OCI-LY3 (cell line): Measurements from ENCODE around the gene MPC1.
A peak's percentile ranks its signal among the peaks of the same experiment; 100 is the strongest.

Source experiments
- H2AFZ ChIP-seq: fragments of 200-600, 300-600 bp; shearing (Covaris generic); 2 replicates; pipeline ENCODE4 v1.6.0; 2014; ENCODE audit warnings: antibody characterized with exemption, low read depth, low read length
- H3K27ac ChIP-seq: fragments of 200-600, 300-600 bp; sonication (generic); 2 replicates; pipeline ENCODE4 v1.5.1; 2014; ENCODE audit warnings: mild to moderate bottlenecking, low read length, moderate library complexity, mixed read lengths
- H3K27me3 ChIP-seq: fragments of 200-600, 300-600 bp; sonication (generic); 2 replicates; pipeline ENCODE4 v1.6.1; 2014; ENCODE audit warnings: low read depth, low read length, mixed read lengths
- H3K36me3 ChIP-seq: fragments of 200-600, 300-600 bp; sonication (generic); replicated peaks from 2 replicates; pipeline ENCODE3; 2014; ENCODE audit warnings: low read depth, low read length, mixed read lengths
- H3K4me1 ChIP-seq: fragments of 300-600, 200-600 bp; sonication (generic); 2 replicates; pipeline ENCODE4 v1.6.1; 2014; ENCODE audit warnings: low read length, mixed read lengths
- H3K4me2 ChIP-seq: fragments of 200-600, 300-600 bp; sonication (generic); 2 replicates; pipeline ENCODE4 v1.6.1; 2014; ENCODE audit warnings: low read length, mixed read lengths
- H3K4me3 ChIP-seq: fragments of 300-600, 200-600 bp; sonication (generic); 2 replicates; pipeline ENCODE4 v1.5.1; 2014; ENCODE audit warnings: antibody characterized with exemption, mild to moderate bottlenecking, low read length, moderate library complexity
- H3K79me2 ChIP-seq: fragments of 300-600, 200-600 bp; shearing (Covaris generic); 2 replicates; pipeline ENCODE4 v1.6.1; 2014; ENCODE audit warnings: mild to moderate bottlenecking, low read length, mixed read lengths
- H3K9ac ChIP-seq: fragments of 300-600, 200-600 bp; shearing (Covaris generic); 2 replicates; pipeline ENCODE4 v1.6.0; 2014; ENCODE audit warnings: mild to moderate bottlenecking, low read length, moderate library complexity
- H3K9me3 ChIP-seq: fragments of 200-600, 300-600 bp; shearing (Covaris generic); 2 replicates; pipeline ENCODE4 v1.6.1; 2014; ENCODE audit warnings: low read length, mixed read lengths; ENCODE audit not compliant: insufficient read depth
- H4K20me1 ChIP-seq: fragments of 200-600, 300-600 bp; sonication (generic); 2 replicates; pipeline ENCODE4 v1.6.1; 2016; ENCODE audit warnings: low read length, mixed read lengths; ENCODE audit not compliant: insufficient read depth
- EZH2phosphoT487 ChIP-seq: fragments of 200-600 bp; shearing (Covaris generic); IDR thresholded peaks from 2 replicates; pipeline ENCODE4 v1.6.1; 2018; ENCODE audit warnings: antibody characterized with exemption, mixed run types, low read depth
- TF ChIP-seq, protein P1 (sequence below): fragments of 200-600, 300-600 bp; sonication (generic); IDR thresholded peaks from 2 replicates; pipeline ENCODE4 v1.5.1; 2014; ENCODE audit warnings: antibody characterized with exemption, low read length, low read depth

Gene MPC1

DNA sequence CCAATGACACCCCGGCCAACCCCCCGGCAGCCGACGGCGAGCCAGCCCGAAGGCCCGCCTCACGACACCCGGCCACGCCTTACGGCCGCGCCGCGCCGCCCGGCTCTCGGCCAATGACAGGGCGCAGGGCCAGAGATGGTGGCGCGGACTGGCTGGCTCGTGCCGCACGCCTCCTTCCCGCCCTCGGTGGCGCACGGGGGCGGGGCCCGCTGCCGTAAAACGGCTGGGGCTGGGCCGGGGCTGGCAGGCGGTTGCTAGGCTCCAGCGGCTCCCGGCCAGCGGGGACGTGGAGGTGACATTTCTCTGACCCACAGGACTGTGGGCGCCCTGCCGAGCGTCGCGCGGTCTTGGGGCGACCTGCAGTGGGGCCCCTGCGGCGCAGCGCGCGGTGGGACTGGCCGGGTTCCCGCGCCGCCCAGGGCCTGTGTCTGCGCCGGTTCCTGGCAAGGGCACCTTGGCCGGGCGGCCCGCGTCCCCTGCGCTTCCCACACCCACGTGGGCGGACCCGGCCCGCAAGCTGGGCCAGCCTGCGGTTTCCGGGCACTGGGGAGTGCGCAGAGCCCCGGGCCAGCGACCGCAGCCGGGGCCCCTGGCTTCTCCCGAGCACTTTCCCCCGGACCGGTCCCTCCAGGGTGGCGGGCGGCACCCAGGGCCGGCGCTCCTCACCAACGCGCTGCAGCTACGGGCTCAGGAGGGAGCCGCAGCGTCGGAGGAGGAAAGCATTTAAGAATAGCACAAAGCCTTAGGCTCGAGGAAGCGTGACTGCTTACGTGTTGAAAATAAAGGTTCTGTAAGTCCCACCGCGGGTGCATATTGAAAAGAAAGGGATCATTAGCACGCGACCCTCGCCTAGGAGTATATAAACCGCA, at the start of gene MPC1:
Gene MPC1 (minus strand): TSS at position 8 of the 869 bp plus-strand sequence. CDS start 64 bp downstream, outside the sequence.
- peak within 1 kb of the TSS; percentile 66; the same call in 1 of the 2 replicates for H2AFZ ChIP-seq
- peak within 1 kb of the TSS; percentile 97 for H3K4me3 ChIP-seq
- H3K79me2 ChIP-seq = peaks cover 4% of the 10 kb centered on the region; the same call in 1 of the 2 replicates
- H3K4me1 ChIP-seq = peaks cover 3% of the 10 kb centered on the region; the same call in 1 of the 2 replicates
- TF ChIP-seq, protein P1, sequence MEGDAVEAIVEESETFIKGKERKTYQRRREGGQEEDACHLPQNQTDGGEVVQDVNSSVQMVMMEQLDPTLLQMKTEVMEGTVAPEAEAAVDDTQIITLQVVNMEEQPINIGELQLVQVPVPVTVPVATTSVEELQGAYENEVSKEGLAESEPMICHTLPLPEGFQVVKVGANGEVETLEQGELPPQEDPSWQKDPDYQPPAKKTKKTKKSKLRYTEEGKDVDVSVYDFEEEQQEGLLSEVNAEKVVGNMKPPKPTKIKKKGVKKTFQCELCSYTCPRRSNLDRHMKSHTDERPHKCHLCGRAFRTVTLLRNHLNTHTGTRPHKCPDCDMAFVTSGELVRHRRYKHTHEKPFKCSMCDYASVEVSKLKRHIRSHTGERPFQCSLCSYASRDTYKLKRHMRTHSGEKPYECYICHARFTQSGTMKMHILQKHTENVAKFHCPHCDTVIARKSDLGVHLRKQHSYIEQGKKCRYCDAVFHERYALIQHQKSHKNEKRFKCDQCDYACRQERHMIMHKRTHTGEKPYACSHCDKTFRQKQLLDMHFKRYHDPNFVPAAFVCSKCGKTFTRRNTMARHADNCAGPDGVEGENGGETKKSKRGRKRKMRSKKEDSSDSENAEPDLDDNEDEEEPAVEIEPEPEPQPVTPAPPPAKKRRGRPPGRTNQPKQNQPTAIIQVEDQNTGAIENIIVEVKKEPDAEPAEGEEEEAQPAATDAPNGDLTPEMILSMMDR = no peak
- no peak for TF ChIP-seq EZH2phosphoT487
- no peaks in the 10 kb centered on the region for H3K36me3 ChIP-seq
- peak within 1 kb of the TSS; percentile 55 for H3K27ac ChIP-seq
- H3K9ac ChIP-seq = peak within 1 kb of the TSS; percentile 75
- H4K20me1 ChIP-seq = no peaks in the 10 kb centered on the region
- peak within 1 kb of the TSS; percentile 89 for H3K4me2 ChIP-seq
- no peaks in the 10 kb centered on the region for H3K27me3 ChIP-seq
- H3K9me3 ChIP-seq = no peaks in the 10 kb centered on the region

- no peaks in the 10 kb centered on the region for H3K4me1 ChIP-seq
- no peak overlapping the region for H2AFZ ChIP-seq
- TF ChIP-seq, protein P1 = no peak
- H3K9ac ChIP-seq = no peak overlapping the region
- H3K79me2 ChIP-seq = no peaks in the 10 kb centered on the region
- no peak overlapping the region for H3K4me3 ChIP-seq
- no peak overlapping the region for H3K27ac ChIP-seq
- no peak overlapping the region for H3K4me2 ChIP-seq
- H3K9me3 ChIP-seq = no peaks in the 10 kb centered on the region
- H3K27me3 ChIP-seq = no peaks in the 10 kb centered on the region
- H3K36me3 ChIP-seq = no peaks in the 10 kb centered on the region
- no peaks in the 10 kb centered on the region for H4K20me1 ChIP-seq
Observed at GRCh38 chr6:166430269-166430668, 47.5 kb upstream of the MPC1 start.

GRCh38 chr6:166424431-166424830, 41.7 kb upstream of the MPC1 start:
- Histone ChIP-seq H3K9me3 (no peaks in the 10 kb centered on the region), H3K4me1 (peaks cover 3% of the 10 kb centered on the region; the same call in 1 of the 2 replicates), H3K36me3 (no peaks in the 10 kb centered on the region), H2AFZ (no peak overlapping the region), H4K20me1 (no peaks in the 10 kb centered on the region), H3K4me2 (no peak overlapping the region), H3K27ac (no peak overlapping the region), H3K27me3 (no peaks in the 10 kb centered on the region), H3K9ac (no peak overlapping the region), H3K4me3 (no peak overlapping the region), H3K79me2 (no peaks in the 10 kb centered on the region)
- TF ChIP-seq EZH2phosphoT487 = no peak
- TF ChIP-seq, protein P1 = no peak

GRCh38 chr6:166423781-166424180, 41.0 kb upstream of the MPC1 start:
- Histone ChIP-seq H3K4me3 (no peak overlapping the region), H3K27ac (no peak overlapping the region), H3K9me3 (no peaks in the 10 kb centered on the region), H3K4me1 (peaks cover 8% of the 10 kb centered on the region; the same call in 1 of the 2 replicates), H3K27me3 (no peaks in the 10 kb centered on the region), H3K9ac (no peak overlapping the region), H3K4me2 (no peak overlapping the region), H4K20me1 (no peaks in the 10 kb centered on the region), H3K36me3 (no peaks in the 10 kb centered on the region), H2AFZ (no peak overlapping the region), H3K79me2 (no peaks in the 10 kb centered on the region)
- TF ChIP-seq EZH2phosphoT487 = no peak
- TF ChIP-seq, protein P1 = no peak
